ENCODE data around the gene PTGR1. TPM values are rescaled to one million over a fixed set of nuclear protein-coding genes. Genes with fewer than 3 reads are reported as not detected.

PTGR1 gene
- total RNA-seq, 1 donor from 2014 or later, result 28.1 TPM

DNA sequence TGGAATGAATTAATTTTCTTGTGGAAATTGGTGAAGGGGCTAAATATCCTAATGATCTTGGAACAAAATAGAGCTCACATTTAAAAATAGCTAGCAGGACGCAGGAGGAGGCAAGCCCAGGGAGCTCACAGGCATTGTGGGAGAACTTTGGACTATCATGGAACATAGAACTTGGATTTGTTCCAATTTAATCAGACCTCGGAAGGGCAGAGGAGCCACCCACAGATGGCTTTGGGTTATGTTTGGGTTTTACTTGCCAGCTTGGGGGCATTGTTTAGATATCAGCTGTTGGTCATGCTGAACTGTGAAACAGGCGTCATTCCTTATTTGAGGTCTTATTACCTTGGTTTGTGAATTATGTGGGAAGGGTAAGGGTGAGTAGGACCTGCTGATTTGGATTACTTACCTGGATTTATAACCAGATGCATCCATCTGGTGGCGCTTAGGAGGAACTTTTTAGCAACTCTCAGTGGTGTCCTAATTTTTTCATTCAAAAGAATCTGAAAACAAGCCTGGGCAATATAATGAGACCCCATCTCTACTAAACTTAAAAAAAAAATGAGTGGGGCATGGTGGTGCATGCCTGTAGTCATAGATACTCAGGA, 14.1 kb upstream of the PTGR1 start:
- DNase-seq (ENCODE audit: low spot score), result no peak
- no peaks in the 10 kb centered on the region for H3K9me3 Mint-ChIP-seq (ENCODE audit: low read depth)
- H3K36me3 Mint-ChIP-seq (ENCODE audit: low read depth), result no peaks in the 10 kb centered on the region
- H3K4me1 Mint-ChIP-seq (ENCODE audit: low read depth), result peaks cover 15% of the 10 kb centered on the region
- peak overlapping the region; percentile 45 for H3K27ac Mint-ChIP-seq (ENCODE audit: unreplicated experiment)
- H3K4me3 Mint-ChIP-seq (ENCODE audit: unreplicated experiment), result no peak overlapping the region
- TF ChIP-seq, protein P1, sequence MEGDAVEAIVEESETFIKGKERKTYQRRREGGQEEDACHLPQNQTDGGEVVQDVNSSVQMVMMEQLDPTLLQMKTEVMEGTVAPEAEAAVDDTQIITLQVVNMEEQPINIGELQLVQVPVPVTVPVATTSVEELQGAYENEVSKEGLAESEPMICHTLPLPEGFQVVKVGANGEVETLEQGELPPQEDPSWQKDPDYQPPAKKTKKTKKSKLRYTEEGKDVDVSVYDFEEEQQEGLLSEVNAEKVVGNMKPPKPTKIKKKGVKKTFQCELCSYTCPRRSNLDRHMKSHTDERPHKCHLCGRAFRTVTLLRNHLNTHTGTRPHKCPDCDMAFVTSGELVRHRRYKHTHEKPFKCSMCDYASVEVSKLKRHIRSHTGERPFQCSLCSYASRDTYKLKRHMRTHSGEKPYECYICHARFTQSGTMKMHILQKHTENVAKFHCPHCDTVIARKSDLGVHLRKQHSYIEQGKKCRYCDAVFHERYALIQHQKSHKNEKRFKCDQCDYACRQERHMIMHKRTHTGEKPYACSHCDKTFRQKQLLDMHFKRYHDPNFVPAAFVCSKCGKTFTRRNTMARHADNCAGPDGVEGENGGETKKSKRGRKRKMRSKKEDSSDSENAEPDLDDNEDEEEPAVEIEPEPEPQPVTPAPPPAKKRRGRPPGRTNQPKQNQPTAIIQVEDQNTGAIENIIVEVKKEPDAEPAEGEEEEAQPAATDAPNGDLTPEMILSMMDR (IDR thresholded peaks at IDR 0.05), result no peak
- H3K27me3 Mint-ChIP-seq (ENCODE audit: low read depth), result no peaks in the 10 kb centered on the region

DNA sequence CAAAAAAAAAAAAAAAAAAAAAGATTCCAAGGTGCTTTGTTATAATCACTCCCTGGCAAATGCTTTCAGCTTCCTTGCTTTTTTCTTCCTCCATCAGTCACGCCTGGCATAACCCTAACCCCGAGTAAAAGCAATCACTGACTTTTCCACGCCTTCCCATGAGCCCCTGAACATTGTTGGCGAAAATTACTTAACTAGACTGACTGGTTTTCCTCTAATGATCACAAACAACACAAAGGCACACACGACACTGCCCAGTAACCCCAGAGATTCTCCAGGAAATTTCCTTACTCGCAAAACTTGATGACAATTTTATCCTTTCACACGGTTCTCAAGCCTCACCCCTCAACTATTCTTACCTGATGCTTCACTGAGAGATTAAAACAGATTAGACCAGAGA, 11.4 kb upstream of the PTGR1 start:
- no peaks in the 10 kb centered on the region for H3K27me3 Mint-ChIP-seq (ENCODE audit: low read depth)
- DNase-seq (ENCODE audit: low spot score), result no peak
- H3K4me3 Mint-ChIP-seq (ENCODE audit: unreplicated experiment), result no peak overlapping the region
- peaks cover 8% of the 10 kb centered on the region for H3K4me1 Mint-ChIP-seq (ENCODE audit: low read depth)
- no peaks in the 10 kb centered on the region for H3K36me3 Mint-ChIP-seq (ENCODE audit: low read depth)
- H3K9me3 Mint-ChIP-seq (ENCODE audit: low read depth), result no peaks in the 10 kb centered on the region
- no peak overlapping the region for H3K27ac Mint-ChIP-seq (ENCODE audit: unreplicated experiment)
- TF ChIP-seq, protein P1 (IDR thresholded peaks at IDR 0.05), result no peak

DNA sequence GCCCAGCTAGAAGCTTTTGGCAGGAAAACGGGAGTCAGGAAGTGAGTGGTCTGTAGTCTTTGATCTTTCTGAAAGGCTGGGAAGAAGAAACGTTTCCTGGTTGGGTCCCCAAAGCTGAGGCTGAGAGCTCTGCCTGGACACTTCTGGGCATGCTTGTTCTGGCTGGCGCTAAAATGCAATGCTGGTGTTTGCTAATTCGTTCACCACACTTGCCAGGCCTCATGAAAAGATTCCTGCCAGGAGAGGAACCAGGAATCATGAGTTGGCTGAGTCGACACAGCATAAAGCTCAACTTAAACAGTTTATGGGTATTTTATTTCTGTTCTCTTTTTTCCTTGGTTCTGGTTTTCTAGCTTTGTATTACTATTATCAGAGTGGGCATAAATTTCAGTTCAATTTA, 10.7 kb upstream of the PTGR1 start:
- Mint-ChIP-seq H3K4me3 (ENCODE audit: unreplicated experiment) (no peak overlapping the region), H3K9me3 (ENCODE audit: low read depth) (no peaks in the 10 kb centered on the region), H3K4me1 (ENCODE audit: low read depth) (peaks cover 7% of the 10 kb centered on the region), H3K27me3 (ENCODE audit: low read depth) (peaks cover 2% of the 10 kb centered on the region), H3K36me3 (ENCODE audit: low read depth) (no peaks in the 10 kb centered on the region), H3K27ac (ENCODE audit: unreplicated experiment) (no peak overlapping the region)
- no peak for DNase-seq (ENCODE audit: low spot score)
- TF ChIP-seq, protein P1 (IDR thresholded peaks at IDR 0.05), result no peak

DNA sequence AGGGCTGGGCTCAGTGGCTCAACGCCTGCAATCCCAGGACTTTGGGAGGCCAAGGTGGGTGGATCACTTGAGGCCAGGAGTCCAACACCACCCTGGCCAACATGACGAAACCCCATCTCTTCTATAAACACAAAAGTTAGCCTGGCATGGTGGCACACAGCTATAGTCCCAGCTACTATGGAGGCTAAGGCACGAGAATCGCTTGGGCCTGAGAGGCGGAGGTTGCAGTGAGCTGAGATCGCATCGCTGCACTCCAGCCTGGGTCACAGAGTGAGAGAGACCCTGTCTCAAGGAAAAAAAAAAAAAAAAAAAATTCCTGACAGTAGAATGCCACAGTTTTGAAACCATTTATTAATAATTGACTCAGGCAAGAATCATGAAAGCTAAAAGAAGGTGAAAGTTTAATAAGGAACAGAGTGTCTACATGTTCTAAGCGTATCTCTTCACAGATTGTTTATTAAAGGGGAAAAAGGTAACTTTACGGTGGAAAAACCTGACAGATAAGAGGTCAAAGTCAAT, 5.7 kb upstream of the PTGR1 start:
- H3K4me1 Mint-ChIP-seq (ENCODE audit: low read depth), result peaks cover 10% of the 10 kb centered on the region
- H3K36me3 Mint-ChIP-seq (ENCODE audit: low read depth), result no peaks in the 10 kb centered on the region
- no peak overlapping the region for H3K27ac Mint-ChIP-seq (ENCODE audit: unreplicated experiment)
- DNase-seq (ENCODE audit: low spot score), result no peak
- no peaks in the 10 kb centered on the region for H3K9me3 Mint-ChIP-seq (ENCODE audit: low read depth)
- no peak overlapping the region for H3K4me3 Mint-ChIP-seq (ENCODE audit: unreplicated experiment)
- TF ChIP-seq, protein P1 (IDR thresholded peaks at IDR 0.05), result no peak
- H3K27me3 Mint-ChIP-seq (ENCODE audit: low read depth), result peaks cover 2% of the 10 kb centered on the region

DNA sequence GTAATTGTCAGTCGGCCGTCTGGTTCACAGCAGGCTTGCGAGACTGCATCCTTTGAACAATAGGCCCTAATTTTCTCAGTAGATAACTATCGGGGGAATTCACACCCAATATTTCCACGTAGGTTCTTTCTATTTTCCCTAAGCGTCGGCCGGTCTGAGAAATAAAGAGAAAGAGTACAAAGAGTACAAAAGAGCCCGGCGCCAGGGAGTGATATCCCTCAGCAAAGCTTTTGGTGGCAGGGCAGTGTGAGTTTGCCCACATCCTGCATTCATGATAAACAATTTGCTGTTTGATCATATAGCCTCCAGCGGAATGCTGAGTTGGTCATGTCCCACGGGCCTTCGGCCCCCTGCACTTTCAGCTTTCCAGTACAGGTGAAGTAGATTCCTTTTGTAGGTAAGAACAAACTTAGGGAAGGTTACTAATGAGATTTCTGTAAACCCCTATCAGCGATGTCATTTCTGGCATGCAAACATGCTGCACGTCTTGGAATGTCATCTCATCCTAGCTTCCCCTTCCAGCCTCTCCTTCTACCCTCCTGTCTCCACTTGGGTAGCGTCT, 4.7 kb upstream of the PTGR1 start:
- Mint-ChIP-seq H3K4me1 (ENCODE audit: low read depth) (peaks cover 17% of the 10 kb centered on the region), H3K9me3 (ENCODE audit: low read depth) (no peaks in the 10 kb centered on the region), H3K27ac (ENCODE audit: unreplicated experiment) (no peak overlapping the region), H3K4me3 (ENCODE audit: unreplicated experiment) (no peak overlapping the region), H3K36me3 (ENCODE audit: low read depth) (no peaks in the 10 kb centered on the region), H3K27me3 (ENCODE audit: low read depth) (peaks cover 2% of the 10 kb centered on the region)
- no peak for DNase-seq (ENCODE audit: low spot score)
- TF ChIP-seq, protein P1 (IDR thresholded peaks at IDR 0.05), result no peak
